Measurements from ENCODE around the gene MT1E. TPM values are rescaled to one million over a fixed set of nuclear protein-coding genes. Genes with fewer than 3 reads are reported as not detected.
A peak's percentile ranks its signal among the peaks of the same experiment; 100 is the strongest.

Gene MT1E
- total RNA-seq, 1 experiment from 2014 or later: 25.9 TPM

DNA sequence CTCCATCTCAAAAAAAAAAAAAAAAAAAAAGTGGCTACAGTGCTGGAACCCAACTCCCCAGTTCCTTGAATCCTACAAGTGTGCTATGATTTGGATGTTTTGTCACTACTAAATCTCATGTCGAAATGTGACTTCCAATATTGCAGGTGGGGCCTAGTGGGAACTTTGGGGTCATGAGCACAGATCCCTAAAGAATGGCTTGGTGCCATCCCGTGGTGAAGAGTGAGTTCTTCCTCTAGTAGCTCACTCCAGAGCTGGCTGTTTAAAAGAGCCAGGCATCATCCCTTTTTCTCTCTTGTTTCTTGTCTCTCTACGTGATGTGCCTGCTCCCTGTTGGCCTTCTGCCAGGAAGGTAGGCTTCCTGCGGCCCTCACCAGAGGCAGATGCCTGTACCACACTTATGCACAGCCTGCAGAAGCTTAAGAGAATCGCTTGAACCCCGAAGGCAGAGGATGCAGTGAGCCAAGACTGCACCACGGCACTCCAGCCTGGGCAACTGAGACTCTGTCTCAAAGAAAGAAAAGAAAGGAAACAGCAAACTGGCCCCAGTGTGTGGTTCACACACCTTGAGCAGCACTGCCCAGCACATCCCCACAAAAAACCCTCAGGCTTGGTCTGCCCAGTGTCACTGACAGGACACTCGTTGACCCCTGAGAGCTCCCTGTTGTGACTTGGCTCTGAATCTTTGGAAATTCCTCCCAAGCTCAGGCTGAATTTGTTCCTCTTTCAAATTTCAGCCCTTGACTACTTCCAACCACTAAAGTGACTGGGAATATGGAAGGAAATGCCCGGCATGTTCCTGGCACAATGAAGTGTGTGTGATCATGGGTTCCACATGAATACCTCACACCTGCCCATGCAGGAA, 3.1 kb downstream of the MT1E start:
- H3K14ac ChIP-seq (ENCODE audit: insufficient read depth, low read length): no peak overlapping the region
- H2BK15ac ChIP-seq (ENCODE audit: low read depth, low read length): no peak overlapping the region
- peaks cover 96% of the 10 kb centered on the region for H3K27me3 Mint-ChIP-seq (ENCODE audit: low read depth)
- no peak overlapping the region for H3K56ac ChIP-seq (ENCODE audit: insufficient read length, low read depth, low read length)
- H3K4me3 Mint-ChIP-seq: no peak overlapping the region
- H3K4ac ChIP-seq (ENCODE audit: low read depth, low read length): no peak overlapping the region
- DNase-seq: no peak
- peak overlapping the region in 1 of 3 experiments; percentile 22; a peak in 1 of 7 replicates for H3K27ac Mint-ChIP-seq
- no peak overlapping the region for H2BK20ac ChIP-seq (ENCODE audit: low read depth, low read length, poor library complexity, severe bottlenecking)
- WGBS (ENCODE audit: extremely low coverage, insufficient read length, low lambda C conversion rate): no CpG with 5 or more reads among the region's 9 CpGs
- H4K8ac ChIP-seq (replicated peaks; ENCODE audit: insufficient read length, low read depth, low read length): no peak overlapping the region
- H3K9ac ChIP-seq (ENCODE audit: extremely low read depth, insufficient read length, low read length): no peak overlapping the region
- no peak overlapping the region for H4K5ac ChIP-seq (ENCODE audit: insufficient read length, low read depth, low read length)
- H3K27ac ChIP-seq (ENCODE audit: insufficient read length, low read depth, low read length): no peak overlapping the region
- peaks cover 82% of the 10 kb centered on the region for H3K27me3 ChIP-seq (ENCODE audit: insufficient read depth, low read length)
- no peak overlapping the region for H2BK12ac ChIP-seq (ENCODE audit: insufficient read length, low read depth, low read length)
- no peaks in the 10 kb centered on the region for H3K79me1 ChIP-seq (ENCODE audit: insufficient read depth, low read depth, low read length, poor library complexity, severe bottlenecking)
- no peaks in the 10 kb centered on the region for H4K20me1 ChIP-seq (ENCODE audit: control insufficient read depth, insufficient read depth, insufficient read length)
- H3K36me3 Mint-ChIP-seq (ENCODE audit: insufficient read depth in 1 of 3, low read depth in 3 of 3): no peaks in the 10 kb centered on the region; a peak in 1 of 7 replicates
- no peak overlapping the region for H3K4me2 ChIP-seq (ENCODE audit: insufficient read depth, insufficient read length, low read length)
- no peak overlapping the region for H2BK120ac ChIP-seq (ENCODE audit: low read depth, low read length, poor library complexity, severe bottlenecking)
- H3K4me1 ChIP-seq (ENCODE audit: insufficient read depth, low read length): no peaks in the 10 kb centered on the region; the same call in 1 of the 2 replicates
- H2AK5ac ChIP-seq (ENCODE audit: insufficient read length, low read length): no peak overlapping the region
- no peak overlapping the region for H3T11ph ChIP-seq (ENCODE audit: low read length)
- peaks cover 0 to 12% of the 10 kb centered on the region in 2 experiments; a peak in 2 of 5 replicates for H3K9me3 Mint-ChIP-seq
- H2BK5ac ChIP-seq (ENCODE audit: insufficient read length, low read length): no peak overlapping the region
- H3K79me2 ChIP-seq (ENCODE audit: insufficient read depth, low read length): no peaks in the 10 kb centered on the region
- TF ChIP-seq, protein P1, sequence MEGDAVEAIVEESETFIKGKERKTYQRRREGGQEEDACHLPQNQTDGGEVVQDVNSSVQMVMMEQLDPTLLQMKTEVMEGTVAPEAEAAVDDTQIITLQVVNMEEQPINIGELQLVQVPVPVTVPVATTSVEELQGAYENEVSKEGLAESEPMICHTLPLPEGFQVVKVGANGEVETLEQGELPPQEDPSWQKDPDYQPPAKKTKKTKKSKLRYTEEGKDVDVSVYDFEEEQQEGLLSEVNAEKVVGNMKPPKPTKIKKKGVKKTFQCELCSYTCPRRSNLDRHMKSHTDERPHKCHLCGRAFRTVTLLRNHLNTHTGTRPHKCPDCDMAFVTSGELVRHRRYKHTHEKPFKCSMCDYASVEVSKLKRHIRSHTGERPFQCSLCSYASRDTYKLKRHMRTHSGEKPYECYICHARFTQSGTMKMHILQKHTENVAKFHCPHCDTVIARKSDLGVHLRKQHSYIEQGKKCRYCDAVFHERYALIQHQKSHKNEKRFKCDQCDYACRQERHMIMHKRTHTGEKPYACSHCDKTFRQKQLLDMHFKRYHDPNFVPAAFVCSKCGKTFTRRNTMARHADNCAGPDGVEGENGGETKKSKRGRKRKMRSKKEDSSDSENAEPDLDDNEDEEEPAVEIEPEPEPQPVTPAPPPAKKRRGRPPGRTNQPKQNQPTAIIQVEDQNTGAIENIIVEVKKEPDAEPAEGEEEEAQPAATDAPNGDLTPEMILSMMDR (conservative IDR thresholded peaks at IDR 0.05): no peak
- H4K91ac ChIP-seq (ENCODE audit: insufficient read length, low read depth, low read length): no peak overlapping the region
- peaks cover 16% of the 10 kb centered on the region for H3K23me2 ChIP-seq (ENCODE audit: insufficient read length, low read depth, low read length, poor library complexity, severe bottlenecking)
- no peak overlapping the region for H2AFZ ChIP-seq (ENCODE audit: low read length)
- no peaks in the 10 kb centered on the region for H3K9me3 ChIP-seq (ENCODE audit: control insufficient read depth, low read depth, low read length)
- H3K23ac ChIP-seq (ENCODE audit: insufficient read length, low read depth, low read length): no peak overlapping the region
- H3K4me1 Mint-ChIP-seq: peaks cover 24 to 32% of the 10 kb centered on the region in 2 experiments
- no peak overlapping the region for H3K18ac ChIP-seq (ENCODE audit: insufficient read length, low read depth, low read length)

Measured in H9 (cell line).